SU-DHL-6 (cell line): ENCODE measurements around the gene KRTAP10-11.

ENCODE experiments used
- EZH2phosphoT487 ChIP-seq: fragments of 200-600 bp; sonication (generic), shearing (Covaris generic); conservative IDR thresholded peaks from 2 replicates; pipeline ENCODE4 v1.6.1; 2018; ENCODE audit warnings: mild to moderate bottlenecking, antibody characterized with exemption, low read length, moderate library complexity, mixed read lengths
- TF ChIP-seq, protein P1 (sequence below): fragments of 200-600 bp; sonication (generic); IDR thresholded peaks from one replicate; pipeline ENCODE4 v1.5.1; 2017; ENCODE audit warnings: antibody characterized with exemption, mild to moderate bottlenecking, low read length, moderate library complexity; ENCODE audit not compliant: insufficient read depth, poor library complexity, severe bottlenecking

DNA sequence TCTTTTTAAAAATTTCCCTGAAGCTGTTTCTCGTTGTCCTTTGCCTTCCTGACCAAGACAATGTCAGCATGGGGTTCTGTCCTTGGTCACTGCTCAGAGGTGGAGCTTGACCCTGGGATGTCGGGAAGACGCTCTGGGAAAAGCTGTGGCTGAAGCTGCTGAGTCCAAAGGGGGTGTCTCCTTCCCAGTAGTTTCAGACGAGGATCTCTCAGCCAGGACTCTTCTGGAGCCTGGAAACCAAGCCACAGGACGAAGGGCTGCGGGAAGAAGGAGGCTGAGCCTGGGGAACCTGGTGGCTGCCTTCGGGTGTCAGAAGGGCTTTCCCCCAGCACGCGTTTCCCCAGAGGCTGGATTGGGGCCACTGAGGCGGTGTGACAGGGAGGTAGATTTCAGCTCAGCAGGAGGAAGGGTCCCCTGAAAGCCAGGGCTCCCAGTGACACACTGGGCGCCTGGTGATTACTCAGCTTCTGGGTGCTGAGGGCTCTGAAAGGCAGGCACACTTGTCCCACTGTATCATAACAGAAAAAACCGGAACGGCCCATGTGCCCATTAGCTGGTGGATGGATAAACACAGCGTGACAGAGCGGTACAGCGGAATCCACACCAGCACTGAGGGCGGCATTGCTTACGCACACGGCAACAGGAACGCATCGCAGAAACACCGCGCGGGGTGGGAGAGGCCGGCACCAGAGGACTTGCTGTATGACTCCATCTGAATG is 40.8 kb downstream of the KRTAP10-11 start:
- no peak for TF ChIP-seq EZH2phosphoT487
- TF ChIP-seq, protein P1, sequence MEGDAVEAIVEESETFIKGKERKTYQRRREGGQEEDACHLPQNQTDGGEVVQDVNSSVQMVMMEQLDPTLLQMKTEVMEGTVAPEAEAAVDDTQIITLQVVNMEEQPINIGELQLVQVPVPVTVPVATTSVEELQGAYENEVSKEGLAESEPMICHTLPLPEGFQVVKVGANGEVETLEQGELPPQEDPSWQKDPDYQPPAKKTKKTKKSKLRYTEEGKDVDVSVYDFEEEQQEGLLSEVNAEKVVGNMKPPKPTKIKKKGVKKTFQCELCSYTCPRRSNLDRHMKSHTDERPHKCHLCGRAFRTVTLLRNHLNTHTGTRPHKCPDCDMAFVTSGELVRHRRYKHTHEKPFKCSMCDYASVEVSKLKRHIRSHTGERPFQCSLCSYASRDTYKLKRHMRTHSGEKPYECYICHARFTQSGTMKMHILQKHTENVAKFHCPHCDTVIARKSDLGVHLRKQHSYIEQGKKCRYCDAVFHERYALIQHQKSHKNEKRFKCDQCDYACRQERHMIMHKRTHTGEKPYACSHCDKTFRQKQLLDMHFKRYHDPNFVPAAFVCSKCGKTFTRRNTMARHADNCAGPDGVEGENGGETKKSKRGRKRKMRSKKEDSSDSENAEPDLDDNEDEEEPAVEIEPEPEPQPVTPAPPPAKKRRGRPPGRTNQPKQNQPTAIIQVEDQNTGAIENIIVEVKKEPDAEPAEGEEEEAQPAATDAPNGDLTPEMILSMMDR: no peak
